GM23248 (cell line): ENCODE data around the gene SPTBN5.

Experiments
- EZH2 ChIP-seq: fragments of 200-600 bp; sonication (generic); IDR thresholded peaks from 2 replicates; pipeline ENCODE4 v1.6.1; 2018; ENCODE audit warnings: antibody characterized with exemption, mild to moderate bottlenecking; ENCODE audit not compliant: insufficient read depth, poor library complexity, severe bottlenecking
- EZH2phosphoT487 ChIP-seq: fragments of 200-600 bp; sonication (generic); IDR thresholded peaks from 2 replicates; pipeline ENCODE4 v1.6.1; 2018; ENCODE audit warnings: antibody characterized with exemption, moderate library complexity, mild to moderate bottlenecking, low read depth; ENCODE audit not compliant: insufficient read depth

GRCh38 chr15:41928637-41929620 lies 35.1 kb upstream of the SPTBN5 start:
- TF ChIP-seq EZH2: no peak
- TF ChIP-seq EZH2phosphoT487: no peak
